ENCODE data around the gene FSIP1.

FSIP1 gene

GRCh38 chr15:39785841-39786240 is 3.2 kb upstream of the FSIP1 start:
- DNase-seq (ENCODE audit: low spot score) = no peak
- no peak for TF ChIP-seq CTCF (IDR thresholded peaks at IDR 0.05; ENCODE audit: extremely low read depth, missing control alignments)

- TF ChIP-seq CTCF (IDR thresholded peaks at IDR 0.05; ENCODE audit: extremely low read depth, missing control alignments) = no peak
- no peak for DNase-seq (ENCODE audit: low spot score)
Measured at GRCh38 chr15:39785139-39785538, 2.5 kb upstream of the FSIP1 start.

- no peak for TF ChIP-seq CTCF (IDR thresholded peaks at IDR 0.05; ENCODE audit: extremely low read depth, missing control alignments)
- DNase-seq (ENCODE audit: low spot score) = no peak
Measured at GRCh38 chr15:39784638-39785037, 2.0 kb upstream of the FSIP1 start.

- no peak for TF ChIP-seq CTCF (IDR thresholded peaks at IDR 0.05; ENCODE audit: extremely low read depth, missing control alignments)
- no peak for DNase-seq (ENCODE audit: low spot score)
Measured at GRCh38 chr15:39784125-39784524, 1.5 kb upstream of the FSIP1 start.

GRCh38 chr15:39783244-39783820 is 691 bp upstream of the FSIP1 start:
- no peak for DNase-seq (ENCODE audit: low spot score)
- TF ChIP-seq CTCF (IDR thresholded peaks at IDR 0.05; ENCODE audit: extremely low read depth, missing control alignments) = no peak

- DNase-seq (ENCODE audit: low spot score) = no peak
- no peak for TF ChIP-seq CTCF (IDR thresholded peaks at IDR 0.05; ENCODE audit: extremely low read depth, missing control alignments)
Measured at GRCh38 chr15:39781967-39782302, 706 bp downstream of the FSIP1 start.

GRCh38 chr15:39781147-39781966 is 1.3 kb downstream of the FSIP1 start:
- no peak for DNase-seq (ENCODE audit: low spot score)
- TF ChIP-seq CTCF (IDR thresholded peaks at IDR 0.05; ENCODE audit: extremely low read depth, missing control alignments) = no peak
